MCF 10A (cell line): ENCODE results near the gene SPINK14. TPM values are rescaled to one million over a fixed set of nuclear protein-coding genes. Genes with fewer than 3 reads are reported as not detected.
A peak's percentile ranks its signal among the peaks of the same experiment; 100 is the strongest.

Experiments used
- BruUV-seq: library from RNA; stranded (reverse); fragments of 400-500 nt; replicated peaks from 2 replicates; lab custom pipeline; 2021; lab: Mats Ljungman, UMichigan
- CTCF ChIA-PET: fragments of 300-600 bp; sonication (Branson Sonifier 250); formaldehyde crosslinking; extraction: SDS; loops from one replicate; lab custom pipeline; 2021; ENCODE audit warnings: antibody characterized with exemption, inconsistent platforms; lab: Yijun Ruan, JAX
- POLR2A ChIA-PET: fragments of 300-600, 350-650 bp; sonication (Branson Sonifier 250); formaldehyde crosslinking; extraction: SDS; loops from one replicate; lab custom pipeline; 2020; ENCODE audit warnings: antibody characterized with exemption, inconsistent platforms; lab: Yijun Ruan, JAX
- DNase-seq: peaks from one replicate; pipeline ENCODE4 v3.0.0-alpha.2; 2018; ENCODE audit not compliant: unreplicated experiment
- H3K27ac Mint-ChIP-seq: one replicate; pipeline ENCODE4 v1.8.0; 2022; ENCODE audit warnings: mild to moderate bottlenecking, low read depth, mixed read lengths; ENCODE audit not compliant: unreplicated experiment
- H3K27me3 Mint-ChIP-seq: one replicate; pipeline ENCODE4 v1.8.0; 2022; ENCODE audit warnings: mixed read lengths; ENCODE audit not compliant: insufficient read depth, unreplicated experiment
- H3K36me3 Mint-ChIP-seq: one replicate; pipeline ENCODE4 v1.8.0; 2022; ENCODE audit warnings: mild to moderate bottlenecking, moderate library complexity, mixed read lengths; ENCODE audit not compliant: insufficient read depth, unreplicated experiment
- H3K4me1 Mint-ChIP-seq: one replicate; pipeline ENCODE4 v1.8.0; 2022; ENCODE audit warnings: mixed read lengths; ENCODE audit not compliant: insufficient read depth, unreplicated experiment
- H3K4me3 Mint-ChIP-seq: one replicate; pipeline ENCODE4 v1.8.0; 2022; ENCODE audit warnings: mild to moderate bottlenecking, moderate library complexity, mixed read lengths; ENCODE audit not compliant: unreplicated experiment
- H3K9me3 Mint-ChIP-seq: one replicate; pipeline ENCODE4 v1.8.0; 2022; ENCODE audit warnings: mixed read lengths; ENCODE audit not compliant: unreplicated experiment
- CTCF ChIP-seq: fragments of 200-600 bp; IDR thresholded peaks from one replicate; pipeline ENCODE4 v1.8.0; 2022; ENCODE audit warnings: antibody characterized with exemption, mild to moderate bottlenecking; ENCODE audit not compliant: unreplicated experiment
- intact Hi-C: fragments of 100-400 bp; cut with micrococcal nuclease; formaldehyde crosslinking; loops from 2 replicates; pipeline ENCODE4 v1.14.1; 2022
- total RNA-seq: library from RNA; stranded (reverse); gene quantifications from 2 replicates; pipeline ENCODE4 v1.2.3, GENCODE V29; 2022

SPINK14 gene
- total RNA-seq, 1 experiment from 2014 or later, result not detected

GRCh38 chr5:148193202-148193601, 24.9 kb downstream of the SPINK14 start:
- H3K27me3 Mint-ChIP-seq, result no peaks in the 10 kb centered on the region
- intact Hi-C loops, result no loop called here
- peaks cover 6% of the 10 kb centered on the region for H3K4me1 Mint-ChIP-seq
- no peak for DNase-seq
- H3K27ac Mint-ChIP-seq, result no peak overlapping the region
- no TSS peak for BruUV-seq
- no peaks in the 10 kb centered on the region for H3K9me3 Mint-ChIP-seq
- H3K4me3 Mint-ChIP-seq, result no peak overlapping the region
- ChIA-PET CTCF (interaction anchor here (0.6 to 5.2 kb wide), 4 partner anchors 14 to 1733 kb away, joined by 3 to 21 read pairs (median 4); no protein-coding TSS in a partner anchor), POLR2A (interaction anchor here (0.6 to 1.5 kb wide), 2 partner anchors 9 to 191 kb away, joined by 3 to 4 read pairs; partner anchors contain the start of gene FBXO38)
- H3K36me3 Mint-ChIP-seq, result peaks cover 8% of the 10 kb centered on the region
- TF ChIP-seq CTCF, result no peak

DNA sequence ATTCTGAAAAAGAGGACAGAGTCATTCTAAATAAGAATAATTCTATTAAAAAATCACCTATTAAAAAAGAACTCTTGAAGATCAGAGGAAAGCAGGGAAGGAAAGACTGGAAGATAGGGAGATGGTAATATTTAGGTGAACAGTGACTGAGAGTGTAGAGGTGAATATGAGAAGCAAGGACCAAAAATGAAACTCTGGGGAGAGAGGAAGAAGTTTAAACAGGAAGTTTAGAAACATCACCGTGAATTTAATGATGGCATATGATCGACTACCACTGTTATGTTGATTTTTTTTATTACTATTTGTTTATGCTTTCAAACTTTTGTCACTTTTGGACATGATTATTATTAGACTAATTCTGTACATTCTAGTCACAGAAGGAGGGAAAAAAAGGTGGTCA, 32.8 kb downstream of the SPINK14 start:
- ChIA-PET CTCF (no interaction called here), POLR2A (interaction anchor here (1.0 kb wide), 1 partner anchor 20 kb away, joined by 3 read pairs; no protein-coding TSS in a partner anchor)
- Mint-ChIP-seq H3K27ac (no peak overlapping the region), H3K9me3 (no peaks in the 10 kb centered on the region), H3K36me3 (no peaks in the 10 kb centered on the region), H3K4me3 (no peak overlapping the region), H3K4me1 (peaks cover 17% of the 10 kb centered on the region), H3K27me3 (no peaks in the 10 kb centered on the region)
- intact Hi-C loops, result no loop called here
- no peak for TF ChIP-seq CTCF
- DNase-seq, result no peak
- no TSS peak for BruUV-seq

GRCh38 chr5:148202531-148203203, 34.3 kb downstream of the SPINK14 start, which contains the start of gene SPINK6:
TSS of gene SPINK6 (plus strand) at chr5:148203042. CDS start at chr5:148203097, 55 bp downstream.
- H3K4me1 Mint-ChIP-seq, result peaks cover 17% of the 10 kb centered on the region
- H3K9me3 Mint-ChIP-seq, result no peaks in the 10 kb centered on the region
- no TSS peak for BruUV-seq
- DNase-seq, result no peak
- no peak for TF ChIP-seq CTCF
- ChIA-PET CTCF (interaction anchor here (0.7 kb wide), 1 partner anchor 297 kb away, joined by 3 read pairs; no protein-coding TSS in a partner anchor), POLR2A (interaction anchor here (0.7 kb wide), 1 partner anchor 9 kb away, joined by 3 read pairs; no protein-coding TSS in a partner anchor)
- no peak within 1 kb of the TSS for H3K4me3 Mint-ChIP-seq
- H3K27me3 Mint-ChIP-seq, result no peaks in the 10 kb centered on the region
- H3K27ac Mint-ChIP-seq, result peak within 1 kb of the TSS; percentile 84
- H3K36me3 Mint-ChIP-seq, result no peaks in the 10 kb centered on the region
- intact Hi-C loops, result no loop called here

- Mint-ChIP-seq H3K9me3 (no peaks in the 10 kb centered on the region), H3K4me3 (no peak overlapping the region), H3K27me3 (no peaks in the 10 kb centered on the region), H3K36me3 (no peaks in the 10 kb centered on the region), H3K27ac (no peak overlapping the region), H3K4me1 (peaks cover 17% of the 10 kb centered on the region)
- no peak for TF ChIP-seq CTCF
- no TSS peak for BruUV-seq
- intact Hi-C loops, result no loop called here
- POLR2A ChIA-PET, result interaction anchor here (0.6 to 1.7 kb wide), 4 partner anchors 17 to 177 kb away, joined by 3 to 5 read pairs (median 4); no protein-coding TSS in a partner anchor
- CTCF ChIA-PET, result interaction anchor here (1.9 kb wide), 1 partner anchor 170 kb away, joined by 10 read pairs; no protein-coding TSS in a partner anchor
- DNase-seq, result peak; percentile 22
Observed at GRCh38 chr5:148205044-148205806, 36.9 kb downstream of the SPINK14 start.
